ENCODE results near the gene PFDN4.

DNA sequence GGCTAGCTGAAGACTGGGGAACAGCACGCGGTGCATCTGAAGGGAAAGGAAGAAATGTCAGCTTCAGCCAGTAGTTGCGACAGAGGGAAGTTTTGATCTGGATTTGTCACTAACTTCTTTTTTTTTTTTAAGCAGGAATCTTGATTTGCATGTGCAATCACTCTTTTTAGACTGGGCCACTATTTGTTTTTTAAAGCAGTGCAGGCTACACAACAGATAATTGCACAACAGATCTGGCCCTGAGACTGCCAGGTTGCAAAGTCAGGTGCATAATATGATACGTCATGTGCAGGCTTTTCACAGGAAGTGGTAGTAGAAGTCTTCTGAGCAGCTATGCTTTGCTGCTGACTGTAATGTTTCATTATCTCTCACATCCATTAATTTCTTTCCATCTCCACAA is 13.5 kb downstream of the PFDN4 start:
- no peak for TF ChIP-seq PRDM1 (tag by site-specific recombination; IDR thresholded peaks at IDR 0.05)
- no peak for TF ChIP-seq ZNF664 (tag by site-specific recombination; IDR thresholded peaks at IDR 0.05)
- TF ChIP-seq ZNF391 (tag by site-specific recombination; IDR thresholded peaks at IDR 0.05; ENCODE audit: borderline replicate concordance, low read depth) = no peak
- TF ChIP-seq CTCF (tag by site-specific recombination; IDR thresholded peaks at IDR 0.05) = no peak
- TF ChIP-seq ZBTB17 (tag by site-specific recombination; IDR thresholded peaks at IDR 0.05) = no peak
- no peak for TF ChIP-seq ATF2 (tag by site-specific recombination; IDR thresholded peaks at IDR 0.05; ENCODE audit: low read depth)
- no peak for TF ChIP-seq ZIC2 (tag by site-specific recombination; IDR thresholded peaks at IDR 0.05)
- TF ChIP-seq YY1 (tag by site-specific recombination; IDR thresholded peaks at IDR 0.05) = no peak

All from HEK293 (cell line).